Measurements from ENCODE around the gene ARHGAP6. TPM values are rescaled to one million over a fixed set of nuclear protein-coding genes. Genes with fewer than 3 reads are reported as not detected.

The ARHGAP6 gene
- total RNA-seq, 1 experiment from 2014 or later: 0.10 TPM

GRCh38 chrX:11632732-11633131, 33.0 kb downstream of the ARHGAP6 start:
- H3K9me3 ChIP-seq (ENCODE audit: control insufficient read depth in 1 of 2, insufficient read depth in 1 of 2, low read depth in 1 of 2, low read length in 2 of 2): no peaks in the 10 kb centered on the region
- no peaks in the 10 kb centered on the region for H3K27me3 ChIP-seq (ENCODE audit: insufficient read depth, low read length)
- TF ChIP-seq EZH2phosphoT487 (IDR thresholded peaks at IDR 0.05; ENCODE audit: borderline replicate concordance): no peak
- no peak for TF ChIP-seq CEBPB (IDR thresholded peaks at IDR 0.05; ENCODE audit: low read depth)
- TF ChIP-seq SIN3A (IDR thresholded peaks at IDR 0.05; ENCODE audit: low read depth): no peak
- no peak for TF ChIP-seq SRF (IDR thresholded peaks at IDR 0.05; ENCODE audit: low read depth)
- no peak for TF ChIP-seq JUND (IDR thresholded peaks at IDR 0.05)
- TF ChIP-seq, protein P1, sequence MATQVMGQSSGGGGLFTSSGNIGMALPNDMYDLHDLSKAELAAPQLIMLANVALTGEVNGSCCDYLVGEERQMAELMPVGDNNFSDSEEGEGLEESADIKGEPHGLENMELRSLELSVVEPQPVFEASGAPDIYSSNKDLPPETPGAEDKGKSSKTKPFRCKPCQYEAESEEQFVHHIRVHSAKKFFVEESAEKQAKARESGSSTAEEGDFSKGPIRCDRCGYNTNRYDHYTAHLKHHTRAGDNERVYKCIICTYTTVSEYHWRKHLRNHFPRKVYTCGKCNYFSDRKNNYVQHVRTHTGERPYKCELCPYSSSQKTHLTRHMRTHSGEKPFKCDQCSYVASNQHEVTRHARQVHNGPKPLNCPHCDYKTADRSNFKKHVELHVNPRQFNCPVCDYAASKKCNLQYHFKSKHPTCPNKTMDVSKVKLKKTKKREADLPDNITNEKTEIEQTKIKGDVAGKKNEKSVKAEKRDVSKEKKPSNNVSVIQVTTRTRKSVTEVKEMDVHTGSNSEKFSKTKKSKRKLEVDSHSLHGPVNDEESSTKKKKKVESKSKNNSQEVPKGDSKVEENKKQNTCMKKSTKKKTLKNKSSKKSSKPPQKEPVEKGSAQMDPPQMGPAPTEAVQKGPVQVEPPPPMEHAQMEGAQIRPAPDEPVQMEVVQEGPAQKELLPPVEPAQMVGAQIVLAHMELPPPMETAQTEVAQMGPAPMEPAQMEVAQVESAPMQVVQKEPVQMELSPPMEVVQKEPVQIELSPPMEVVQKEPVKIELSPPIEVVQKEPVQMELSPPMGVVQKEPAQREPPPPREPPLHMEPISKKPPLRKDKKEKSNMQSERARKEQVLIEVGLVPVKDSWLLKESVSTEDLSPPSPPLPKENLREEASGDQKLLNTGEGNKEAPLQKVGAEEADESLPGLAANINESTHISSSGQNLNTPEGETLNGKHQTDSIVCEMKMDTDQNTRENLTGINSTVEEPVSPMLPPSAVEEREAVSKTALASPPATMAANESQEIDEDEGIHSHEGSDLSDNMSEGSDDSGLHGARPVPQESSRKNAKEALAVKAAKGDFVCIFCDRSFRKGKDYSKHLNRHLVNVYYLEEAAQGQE (IDR thresholded peaks at IDR 0.05; ENCODE audit: low read depth): no peak
- no peak for TF ChIP-seq POLR2AphosphoS5 (IDR thresholded peaks at IDR 0.05; ENCODE audit: low read depth, low read length)
- TF ChIP-seq ELF1 (IDR thresholded peaks at IDR 0.05; ENCODE audit: borderline replicate concordance, low read depth): no peak
- no peak for TF ChIP-seq ZFX (IDR thresholded peaks at IDR 0.05)
- no peak for TF ChIP-seq YY1 (IDR thresholded peaks at IDR 0.05; ENCODE audit: extremely low read depth, insufficient replicate concordance, low read depth, low read length)
- TF ChIP-seq SP1 (IDR thresholded peaks at IDR 0.05; ENCODE audit: low read depth): no peak
- no peak for TF ChIP-seq EZH2 (IDR thresholded peaks at IDR 0.05)
- TF ChIP-seq CBX3 (IDR thresholded peaks at IDR 0.05; ENCODE audit: low read depth): no peak
- TF ChIP-seq POLR2A (IDR thresholded peaks at IDR 0.05; ENCODE audit: borderline replicate concordance, extremely low read depth, insufficient read depth, insufficient read length): no peak
- no peak for TF ChIP-seq CTCF (IDR thresholded peaks at IDR 0.05 in 2 of 3, conservative IDR thresholded peaks at IDR 0.05 in 1 of 3; ENCODE audit: borderline replicate concordance in 1 of 3, insufficient read depth in 1 of 3, low read depth in 2 of 3, low read length in 2 of 3)
- TF ChIP-seq EGR1 (IDR thresholded peaks at IDR 0.05; ENCODE audit: low read depth): no peak
- no peak for TF ChIP-seq ATF3 (IDR thresholded peaks at IDR 0.05)
- no peak overlapping the region for H2AFZ ChIP-seq (ENCODE audit: low read depth, low read length, poor library complexity, severe bottlenecking)
- no TSS peak for BruUV-seq (replicated peaks)
- ChIA-PET POLR2A (no interaction called here), CTCF (no interaction called here), RAD21 (ENCODE audit: low non-redundant PET in 1 of 2, low total read pairs in 2 of 2, uncharacterized antibody in 2 of 2, unreplicated experiment in 2 of 2) (no interaction called here)
- DNase-seq (ENCODE audit: low read depth, low spot score) (no peak), ATAC-seq (no peak)
- H3K27ac ChIP-seq (ENCODE audit: low read depth, low read length): no peak overlapping the region
- intact Hi-C loops (cut with micrococcal nuclease): no loop called here
- H3K4me2 ChIP-seq (ENCODE audit: low read length): no peak overlapping the region
- no peaks in the 10 kb centered on the region for H3K79me2 ChIP-seq (ENCODE audit: insufficient read depth, low read length)
- H3K9ac ChIP-seq (ENCODE audit: low read length): no peak overlapping the region
- no peak overlapping the region for H3K4me3 ChIP-seq (replicated peaks in 1 of 2; ENCODE audit: low read depth in 1 of 2, low read length in 2 of 2)
- no peaks in the 10 kb centered on the region for H3K4me1 ChIP-seq (ENCODE audit: control insufficient read depth in 1 of 2, insufficient read depth in 2 of 2, low read length in 2 of 2)
- H3K9me2 ChIP-seq (ENCODE audit: insufficient read depth): no peaks in the 10 kb centered on the region
- H3K36me3 ChIP-seq (ENCODE audit: control insufficient read depth in 1 of 2, insufficient read depth in 2 of 2, low read length in 2 of 2): no peaks in the 10 kb centered on the region
- no peaks in the 10 kb centered on the region for H4K20me1 ChIP-seq (ENCODE audit: insufficient read depth)

Measured in HCT116 (cell line).